GM12878 (cell line): ENCODE measurements around the gene SORBS1. TPM values are rescaled to one million over a fixed set of nuclear protein-coding genes. Genes with fewer than 3 reads are reported as not detected.

Experiments used
- ATAC-seq: fragments of 200-7000 bp; cut with Tn5 transposase; 3 replicates; pipeline ENCODE4 v1.9.1; 2020; ENCODE audit warnings: mild to moderate bottlenecking, moderate library complexity
- BruUV-seq: library from RNA; stranded (reverse); fragments of 400-500 nt; replicated peaks from 2 replicates; lab custom pipeline; 2021; lab: Mats Ljungman, UMichigan
- CTCF ChIA-PET: fragments of 300-600 bp; sonication (Branson Sonifier 250); formaldehyde crosslinking; extraction: SDS; loops from one replicate; lab custom pipeline; 2021; ENCODE audit warnings: inconsistent platforms; lab: Yijun Ruan, JAX
- POLR2A ChIA-PET: fragments of 350-600 bp; formaldehyde crosslinking; extraction: SDS; loops from one replicate; lab custom pipeline; 2021; ENCODE audit warnings: inconsistent platforms; lab: Charles Lee
- RAD21 ChIA-PET: fragments of 300-600 bp; sonication (Branson Sonifier 250); formaldehyde crosslinking; loops from one replicate; lab custom pipeline; 2023; ENCODE audit warnings: antibody characterized with exemption; ENCODE audit not compliant: unreplicated experiment; lab: Charles Lee
- SMC1A ChIA-PET: fragments of 300-600 bp; sonication (Branson Sonifier 250); formaldehyde crosslinking; loops from one replicate; lab custom pipeline; 2023; ENCODE audit not compliant: unreplicated experiment, uncharacterized antibody; lab: Charles Lee
- DNase-seq: peaks from one replicate; pipeline ENCODE4 v3.0.0-alpha.2; 2011; ENCODE audit warnings: low read depth, low spot score
- FAIRE-seq: peaks from 3 replicates; lab custom pipeline; 2011; peaks lifted over from hg19 to GRCh38; lab: Jason Lieb, UNC
- H2AFZ ChIP-seq: 2 replicates; pipeline ENCODE4 v1.6.0; 2011; ENCODE audit warnings: low read depth, low read length, control low read depth; ENCODE audit not compliant: control insufficient read depth
- H3K27ac ChIP-seq: 2 replicates; pipeline ENCODE4 v1.5.1; 2011; ENCODE audit warnings: control low read depth; ENCODE audit not compliant: control insufficient read depth, insufficient read depth
- H3K27me3 ChIP-seq, 2 experiments: replicated peaks in 1 of 2; 2 replicates each; pipeline versions ENCODE4 v1.6.0 to v1.6.1; 2011; ENCODE audit warnings: low read length in 1 of 2; ENCODE audit not compliant: control insufficient read depth in 2 of 2, insufficient read depth in 2 of 2
- H3K36me3 ChIP-seq, 2 experiments: 2 replicates each; pipeline ENCODE4 v1.5.1; 2011; ENCODE audit warnings: low read length in 1 of 2; ENCODE audit not compliant: control insufficient read depth in 2 of 2, insufficient read depth in 2 of 2
- H3K4me1 ChIP-seq: 2 replicates; pipeline ENCODE4 v1.6.1; 2011; ENCODE audit warnings: mild to moderate bottlenecking, low read length, moderate library complexity, mixed read lengths; ENCODE audit not compliant: control insufficient read depth, insufficient read depth
- H3K4me2 ChIP-seq: 2 replicates; pipeline ENCODE4 v1.6.0; 2011; ENCODE audit warnings: control low read depth; ENCODE audit not compliant: control insufficient read depth, insufficient read depth
- H3K4me3 ChIP-seq: fragments of 200-600 bp; sonication (generic); 2 replicates; pipeline ENCODE4 v1.5.1; 2016
- H3K79me2 ChIP-seq: 2 replicates; pipeline ENCODE4 v1.6.0; 2011; ENCODE audit warnings: low read length; ENCODE audit not compliant: control insufficient read depth, insufficient read depth
- H3K9ac ChIP-seq: 2 replicates; pipeline ENCODE4 v1.8.0; 2011; ENCODE audit warnings: low read length, control low read depth, mixed read lengths; ENCODE audit not compliant: control insufficient read depth, insufficient read depth
- H3K9me3 ChIP-seq: replicated peaks from 3 replicates; pipeline ENCODE4 v1.5.1; 2011; ENCODE audit warnings: mild to moderate bottlenecking, low read length; ENCODE audit not compliant: control insufficient read depth, insufficient read depth
- H4K20me1 ChIP-seq: 2 replicates; pipeline ENCODE4 v1.6.0; 2011; ENCODE audit not compliant: control insufficient read depth, insufficient read depth
- CHD2 ChIP-seq: IDR thresholded peaks from 2 replicates; pipeline ENCODE4 v1.6.1; 2011; ENCODE audit warnings: low read depth, low read length, improper control_type of control experiment, borderline replicate concordance
- CHD4 ChIP-seq: fragments of 200-600 bp; sonication (generic); IDR thresholded peaks from 2 replicates; pipeline ENCODE4 v1.6.1; 2016; ENCODE audit warnings: mild to moderate bottlenecking
- GABPA ChIP-seq: IDR thresholded peaks from 2 replicates; pipeline ENCODE4 v1.6.1; 2014; ENCODE audit warnings: antibody characterized with exemption, low read depth, mild to moderate bottlenecking, inconsistent platforms
- IKZF1 ChIP-seq: fragments of 450-650 bp; conservative IDR thresholded peaks from 2 replicates; pipeline ENCODE4 v1.6.1; 2017; ENCODE audit warnings: antibody characterized with exemption, mild to moderate bottlenecking
- MTA2 ChIP-seq: fragments of 450-650 bp; IDR thresholded peaks from 2 replicates; pipeline ENCODE4 v1.6.1; 2016; ENCODE audit warnings: low read depth, mild to moderate bottlenecking, moderate library complexity
- MXI1 ChIP-seq: fragments of 150-350 bp; IDR thresholded peaks from 2 replicates; pipeline ENCODE4 v1.6.1; 2011; ENCODE audit warnings: low read depth, mild to moderate bottlenecking, inconsistent platforms, low read length, improper control_type of control experiment
- NRF1 ChIP-seq: conservative IDR thresholded peaks from 2 replicates; pipeline ENCODE4 v1.6.1; 2011; ENCODE audit warnings: mild to moderate bottlenecking, low read depth, low read length, improper control_type of control experiment
- PAX5 ChIP-seq: IDR thresholded peaks from 2 replicates; pipeline ENCODE4 v1.6.1; 2011; ENCODE audit warnings: low read depth, low read length, borderline replicate concordance
- POLR2AphosphoS5 ChIP-seq: IDR thresholded peaks from 2 replicates; pipeline ENCODE4 v1.6.1; 2011; ENCODE audit warnings: mild to moderate bottlenecking, low read length, inconsistent platforms
- RCOR1 ChIP-seq: conservative IDR thresholded peaks from 2 replicates; pipeline ENCODE4 v1.6.1; 2012; ENCODE audit warnings: low read depth, low read length, improper control_type of control experiment
- RFX5 ChIP-seq: IDR thresholded peaks from 2 replicates; pipeline ENCODE4 v1.6.1; 2011; ENCODE audit warnings: low read depth, low read length, improper control_type of control experiment
- SMC3 ChIP-seq: IDR thresholded peaks from 2 replicates; pipeline ENCODE4 v1.6.1; 2011; ENCODE audit warnings: low read length, improper control_type of control experiment, borderline replicate concordance
- SP1 ChIP-seq: IDR thresholded peaks from one replicate; pipeline ENCODE4 v1.6.1; 2011; ENCODE audit warnings: low read depth, low read length
- SREBF2 ChIP-seq: IDR thresholded peaks from 2 replicates; pipeline ENCODE4 v1.6.1; 2012; ENCODE audit warnings: mild to moderate bottlenecking, low read length
- TARDBP ChIP-seq: IDR thresholded peaks from 2 replicates; pipeline ENCODE4 v1.6.1; 2016; ENCODE audit warnings: borderline replicate concordance
- TCF12 ChIP-seq: IDR thresholded peaks from 2 replicates; pipeline ENCODE4 v1.6.1; 2011; ENCODE audit warnings: low read depth, mild to moderate bottlenecking, low read length
- WGBS: methylation state at CpG from one replicate; pipeline ENCODE4 v1.1.6; 2016; ENCODE audit warnings: low lambda C conversion rate; ENCODE audit not compliant: insufficient replicate concordance, insufficient coverage; ENCODE audit errors: missing lambda C conversion rate; 5-methylcytosine and 5-hydroxymethylcytosine counted together
- in situ Hi-C: fragments of 300-500 bp; cut with MboI; formaldehyde crosslinking; loops from 9 replicates; pipeline ENCODE4 v1.14.3; 2018; ENCODE audit warnings: mixed read lengths
- intact Hi-C: fragments of 100-400 bp; cut with micrococcal nuclease; formaldehyde crosslinking; loops from one replicate; pipeline ENCODE4 v1.14.2; 2022; ENCODE audit not compliant: unreplicated experiment
- polyA plus RNA-seq, 11 experiments: library from polyadenylated mRNA; depleted of rRNA in 4 of 11; unstranded in 6 of 11; stranded (reverse) in 5 of 11; fragments of >200 nt; fragmentation: Nextera tagmentation in 4 of 11; fragmentation: Illumina TruSeq in 1 of 11; extraction: Ambion mirVana in 4 of 11; extraction: Trizol in 1 of 11; gene quantifications; 1 replicate in 1 of 11; 2 replicates in 10 of 11; pipeline versions ENCODE4 v1.2.1 to v1.2.3, GENCODE V29; 2011 to 2016; ENCODE audit warnings: inconsistent platforms in 2 of 11, missing spikeins in 2 of 11, low read depth in 1 of 11
- total RNA-seq, 4 experiments: library from RNA; depleted of rRNA in 3 of 4; stranded (reverse); fragments of >200 nt in 3 of 4; fragmentation: Illumina TruSeq in 1 of 4; extraction: Trizol in 1 of 4; gene quantifications; 2 replicates each; pipeline versions ENCODE4 v1.2.1 to v1.2.3, GENCODE V29; 2013 to 2021
- TF ChIP-seq, protein P1 (sequence below): fragments of 450-650 bp; IDR thresholded peaks from 2 replicates; pipeline ENCODE4 v1.6.1; 2017; ENCODE audit warnings: mild to moderate bottlenecking
- TF ChIP-seq, protein P2 (sequence below): IDR thresholded peaks from 2 replicates; pipeline ENCODE4 v1.6.1; 2012; ENCODE audit warnings: low read depth, low read length, improper control_type of control experiment

SORBS1 gene
- total and polyA plus RNA-seq, 10 of the 15 experiments (the other 5 are each of a cell fraction or from before 2014, with no cell fraction given) = 0.13 to 0.75 (median 0.39) TPM

DNA sequence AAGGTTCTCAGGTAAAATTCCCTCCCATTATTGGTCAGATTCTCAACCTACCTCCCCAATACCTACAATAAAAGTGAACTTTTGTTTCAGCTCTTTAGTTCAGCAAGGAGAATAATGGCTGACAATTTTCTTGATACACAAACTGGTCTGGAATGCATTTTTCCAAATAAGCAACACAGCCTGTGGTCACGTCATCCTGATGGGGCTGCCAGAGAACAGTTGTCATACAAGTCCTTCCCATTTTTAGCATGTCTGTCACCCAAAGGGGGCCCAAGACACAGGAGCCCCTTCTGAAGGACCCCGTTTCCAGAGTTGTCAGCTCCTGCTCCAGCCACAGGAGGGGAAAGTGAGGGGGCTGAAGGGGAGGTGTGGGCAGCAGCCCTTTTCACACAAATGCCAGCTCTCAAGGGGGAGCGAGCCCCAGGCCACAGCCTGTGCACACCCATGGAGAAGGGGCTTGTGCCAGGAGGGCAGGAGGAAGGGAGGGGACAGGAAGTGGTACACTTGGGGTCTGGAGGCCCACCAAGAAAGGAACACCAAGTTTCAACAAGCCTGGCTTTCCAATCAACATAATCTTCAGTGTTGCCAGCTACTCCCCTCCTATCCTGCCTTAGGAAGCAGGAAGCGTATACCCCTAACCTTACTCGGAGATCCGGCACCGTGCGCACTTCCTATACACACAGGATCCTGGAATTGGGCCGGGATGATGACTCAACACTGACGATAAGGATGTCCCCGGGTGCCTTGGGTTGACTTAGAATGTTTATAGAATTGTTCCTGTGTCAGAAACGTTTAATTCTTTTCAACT, 227.0 kb downstream of the SORBS1 start:
- peaks cover 2% of the 10 kb centered on the region; the same call in 1 of the 2 replicates for H3K4me1 ChIP-seq
- no peaks in the 10 kb centered on the region for H3K27me3 ChIP-seq
- H4K20me1 ChIP-seq = no peaks in the 10 kb centered on the region
- ChIA-PET SMC1A (interaction anchor here (0.6 to 1.6 kb wide), 3 partner anchors 11 to 495 kb away, joined by 3 to 4 read pairs (median 3); no protein-coding TSS in a partner anchor), CTCF (interaction anchor here (1.3 kb wide), 1 partner anchor 15 kb away, joined by 3 read pairs; no protein-coding TSS in a partner anchor), POLR2A (no interaction called here), RAD21 (no interaction called here)
- DNase-seq (no peak), FAIRE-seq (no peak), ATAC-seq (no peak)
- no peak overlapping the region for H3K4me3 ChIP-seq
- H3K9me3 ChIP-seq = no peaks in the 10 kb centered on the region
- no peaks in the 10 kb centered on the region for H3K79me2 ChIP-seq
- TF ChIP-seq PAX5 (no peak), CHD4 (no peak), NRF1 (no peak), SP1 (no peak), SMC3 (no peak), RCOR1 (no peak), IKZF1 (no peak), TCF12 (no peak), RFX5 (no peak), SREBF2 (no peak), MTA2 (no peak), MXI1 (no peak), TARDBP (no peak), CHD2 (no peak), POLR2AphosphoS5 (no peak), GABPA (no peak)
- TF ChIP-seq, protein P1, sequence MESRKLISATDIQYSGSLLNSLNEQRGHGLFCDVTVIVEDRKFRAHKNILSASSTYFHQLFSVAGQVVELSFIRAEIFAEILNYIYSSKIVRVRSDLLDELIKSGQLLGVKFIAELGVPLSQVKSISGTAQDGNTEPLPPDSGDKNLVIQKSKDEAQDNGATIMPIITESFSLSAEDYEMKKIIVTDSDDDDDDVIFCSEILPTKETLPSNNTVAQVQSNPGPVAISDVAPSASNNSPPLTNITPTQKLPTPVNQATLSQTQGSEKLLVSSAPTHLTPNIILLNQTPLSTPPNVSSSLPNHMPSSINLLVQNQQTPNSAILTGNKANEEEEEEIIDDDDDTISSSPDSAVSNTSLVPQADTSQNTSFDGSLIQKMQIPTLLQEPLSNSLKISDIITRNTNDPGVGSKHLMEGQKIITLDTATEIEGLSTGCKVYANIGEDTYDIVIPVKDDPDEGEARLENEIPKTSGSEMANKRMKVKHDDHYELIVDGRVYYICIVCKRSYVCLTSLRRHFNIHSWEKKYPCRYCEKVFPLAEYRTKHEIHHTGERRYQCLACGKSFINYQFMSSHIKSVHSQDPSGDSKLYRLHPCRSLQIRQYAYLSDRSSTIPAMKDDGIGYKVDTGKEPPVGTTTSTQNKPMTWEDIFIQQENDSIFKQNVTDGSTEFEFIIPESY = no peak
- TF ChIP-seq, protein P2, sequence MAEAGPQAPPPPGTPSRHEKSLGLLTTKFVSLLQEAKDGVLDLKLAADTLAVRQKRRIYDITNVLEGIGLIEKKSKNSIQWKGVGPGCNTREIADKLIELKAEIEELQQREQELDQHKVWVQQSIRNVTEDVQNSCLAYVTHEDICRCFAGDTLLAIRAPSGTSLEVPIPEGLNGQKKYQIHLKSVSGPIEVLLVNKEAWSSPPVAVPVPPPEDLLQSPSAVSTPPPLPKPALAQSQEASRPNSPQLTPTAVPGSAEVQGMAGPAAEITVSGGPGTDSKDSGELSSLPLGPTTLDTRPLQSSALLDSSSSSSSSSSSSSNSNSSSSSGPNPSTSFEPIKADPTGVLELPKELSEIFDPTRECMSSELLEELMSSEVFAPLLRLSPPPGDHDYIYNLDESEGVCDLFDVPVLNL = no peak
- H3K4me2 ChIP-seq = no peak overlapping the region
- intact Hi-C loops = no loop called here
- no TSS peak for BruUV-seq
- H3K36me3 ChIP-seq = no peaks in the 10 kb centered on the region; a peak in 1 of 4 replicates
- H3K9ac ChIP-seq = no peak overlapping the region
- in situ Hi-C loops = no loop called here
- no peak overlapping the region for H2AFZ ChIP-seq
- H3K27ac ChIP-seq = no peak overlapping the region
- WGBS = 70% methylated on average over 12 of the region's 12 CpGs
